A549 treated with DMSO at 1 μM for 4 hours (cell line): ENCODE data around the gene CHRNG. TPM values are rescaled to one million over a fixed set of nuclear protein-coding genes. Genes with fewer than 3 reads are reported as not detected.

Experiments used
- total RNA-seq: library from RNA; stranded (reverse); fragments of 200-300 nt; extraction: Qiagen RNA extraction; gene quantifications from 5 replicates; pipeline ENCODE4 v1.2.3, GENCODE V29; 2022; ENCODE audit warnings: low read depth

Gene CHRNG
- total RNA-seq, result not detected in 5 replicates

GRCh38 chr2:232539298-232540231 lies at the start of gene CHRNG:
CHRNG (plus strand) TSS chr2:232539692; CDS start chr2:232539748, 56 bp downstream.

GRCh38 chr2:232519581-232520438 lies 19.7 kb upstream of the CHRNG start, which contains the start of gene PRSS56:
PRSS56 (plus strand) TSS chr2:232520388; CDS start chr2:232520599, 211 bp downstream.

GRCh38 chr2:232525791-232526371 lies 13.6 kb upstream of the CHRNG start, which contains the start of gene CHRND:
CHRND (plus strand) TSS chr2:232526160; CDS start chr2:232526216, 56 bp downstream.

GRCh38 chr2:232550354-232551249 lies 11.1 kb downstream of the CHRNG start, which contains the start of the genes EIF4E2 and TIGD1:
EIF4E2 (plus strand) TSS chr2:232550689; CDS start chr2:232550725, 36 bp downstream.
TIGD1 (minus strand) TSS chr2:232550557; CDS start chr2:232549882, 675 bp downstream.

Other genes with a start within 250 kb of the CHRNG start
- 0.20 to 0.50 TPM (median 0.30 TPM) in 5 replicates for gene ALPP, start 160.9 kb upstream of the CHRNG start, total RNA-seq
- gene ALPG, start 132.8 kb upstream of the CHRNG start, total RNA-seq, result 0.07 to 0.15 TPM (median 0.13 TPM) in 4 of 5 replicates, not detected in the other
- 0.02 TPM in 1 of 5 replicates, not detected in the others for gene ALPI, start 83.5 kb upstream of the CHRNG start, total RNA-seq
- gene ECEL1, start 51.9 kb upstream of the CHRNG start, total RNA-seq, result 0.14 to 0.30 TPM (median 0.17 TPM) in 4 of 5 replicates, not detected in the other
- gene PRSS56, start 19.3 kb upstream of the CHRNG start, total RNA-seq, result 0.09 to 0.16 TPM (median 0.12 TPM) in 4 of 5 replicates, not detected in the other
- gene CHRND, start 13.5 kb upstream of the CHRNG start, total RNA-seq, result not detected in 5 replicates
- 4.7 to 5.9 TPM (median 5.4 TPM) in 5 replicates for gene TIGD1, start 10.9 kb downstream of the CHRNG start, total RNA-seq
- gene EIF4E2, start 11.0 kb downstream of the CHRNG start, total RNA-seq, result 87.5 to 162 TPM (median 92.1 TPM) in 5 replicates
- gene EFHD1, start 93.9 kb downstream of the CHRNG start, total RNA-seq, result 1.6 to 2.6 TPM (median 1.9 TPM) in 5 replicates
- gene GIGYF2, start 157.6 kb downstream of the CHRNG start, total RNA-seq, result 26.3 to 33.8 TPM (median 30.5 TPM) in 5 replicates
- not detected in 5 replicates for gene KCNJ13, start 236.9 kb downstream of the CHRNG start, total RNA-seq